Ectodermal cell (in vitro differentiated cells): ENCODE results near the gene PPP1R15B.

ENCODE experiments used
- H3K27ac ChIP-seq: 2 replicates; pipeline ENCODE4 v1.7.0; 2013; ENCODE audit warnings: mild to moderate bottlenecking, low read depth, low read length; ENCODE audit not compliant: insufficient read depth, poor library complexity, severe bottlenecking
- H3K27me3 ChIP-seq: 2 replicates; pipeline ENCODE4 v1.7.0; 2013; ENCODE audit warnings: mild to moderate bottlenecking, low read length; ENCODE audit not compliant: insufficient read depth, control insufficient read depth, poor library complexity, severe bottlenecking
- H3K36me3 ChIP-seq: one replicate; pipeline ENCODE4 v1.7.0; 2013; ENCODE audit warnings: low read length; ENCODE audit not compliant: control insufficient read depth, insufficient read depth
- H3K4me1 ChIP-seq: one replicate; pipeline ENCODE4 v1.7.0; 2013; ENCODE audit warnings: low read length; ENCODE audit not compliant: control insufficient read depth, insufficient read depth
- H3K4me3 ChIP-seq: 2 replicates; pipeline ENCODE4 v1.7.0; 2013; ENCODE audit warnings: low read depth, low read length, control low read depth; ENCODE audit not compliant: insufficient read depth
- H3K9me3 ChIP-seq: 2 replicates; pipeline ENCODE4 v1.7.0; 2013; ENCODE audit warnings: mild to moderate bottlenecking, low read length, moderate library complexity; ENCODE audit not compliant: control insufficient read depth
- WGBS, 2 experiments: methylation state at CpG; one replicate each; pipeline ENCODE4 v1.1.7; 2013; ENCODE audit warnings: missing lambda C conversion rate in 2 of 2; 5-methylcytosine and 5-hydroxymethylcytosine counted together

PPP1R15B gene

GRCh38 chr1:204357551-204358490 is 53.8 kb downstream of the PPP1R15B start:
- Histone ChIP-seq H3K27ac (no peak overlapping the region), H3K4me1 (peaks cover 29% of the 10 kb centered on the region), H3K9me3 (no peaks in the 10 kb centered on the region), H3K36me3 (no peaks in the 10 kb centered on the region), H3K4me3 (no peak overlapping the region), H3K27me3 (peaks cover 4% of the 10 kb centered on the region)
- 75 to 78% methylated on average over 23 of the region's 23 CpGs for WGBS, 2 experiments

GRCh38 chr1:204356997-204357396 is 54.6 kb downstream of the PPP1R15B start:
- Histone ChIP-seq H3K4me1 (peaks cover 28% of the 10 kb centered on the region), H3K27ac (no peak overlapping the region), H3K36me3 (no peaks in the 10 kb centered on the region), H3K27me3 (no peaks in the 10 kb centered on the region), H3K4me3 (no peak overlapping the region), H3K9me3 (no peaks in the 10 kb centered on the region)
- WGBS, 2 experiments = 94 to 95% methylated on average over 3 to 4 of the region's 4 CpGs

- peaks cover 32% of the 10 kb centered on the region for H3K4me1 ChIP-seq
- H3K4me3 ChIP-seq = no peak overlapping the region
- no peak overlapping the region for H3K27ac ChIP-seq
- 86 to 93% methylated on average over 1 to 4 of the region's 4 CpGs for WGBS, 2 experiments
- H3K27me3 ChIP-seq = no peaks in the 10 kb centered on the region
- no peaks in the 10 kb centered on the region for H3K36me3 ChIP-seq
- H3K9me3 ChIP-seq = no peaks in the 10 kb centered on the region
Measured at GRCh38 chr1:204355913-204356312, 55.7 kb downstream of the PPP1R15B start.

GRCh38 chr1:204354579-204354978 is 57.0 kb downstream of the PPP1R15B start:
- H3K4me3 ChIP-seq = no peak overlapping the region
- WGBS, 2 experiments = 77 to 79% methylated on average over 6 of the region's 6 CpGs
- no peak overlapping the region for H3K27ac ChIP-seq
- H3K36me3 ChIP-seq = no peaks in the 10 kb centered on the region
- peaks cover 43% of the 10 kb centered on the region for H3K4me1 ChIP-seq
- no peaks in the 10 kb centered on the region for H3K27me3 ChIP-seq
- no peaks in the 10 kb centered on the region for H3K9me3 ChIP-seq
